Keratinocyte (primary cell): ENCODE measurements around the gene EID3. TPM values are rescaled to one million over a fixed set of nuclear protein-coding genes. Genes with fewer than 3 reads are reported as not detected.
"Not testable (repeated sequence)": the region's sequence is repeated elsewhere in the genome, so short reads cannot be mapped to it uniquely, and the experiment has no call there.

Experiments used
- DNase-seq: peaks from one replicate; pipeline ENCODE4 v3.0.0-alpha.2; 2011; ENCODE audit warnings: low read depth, missing footprints, low spot score
- FAIRE-seq: peaks from 2 replicates; lab custom pipeline; 2011; peaks lifted over from hg19 to GRCh38; lab: Jason Lieb, UNC
- H2AFZ ChIP-seq: 2 replicates; pipeline ENCODE4 v1.6.0; 2012; ENCODE audit warnings: low read length, control low read depth, inconsistent platforms; ENCODE audit not compliant: control insufficient read depth
- H3K27ac ChIP-seq: 2 replicates; pipeline ENCODE4 v1.5.1; 2011; ENCODE audit warnings: low read length; ENCODE audit not compliant: control insufficient read depth, insufficient read depth
- H3K27me3 ChIP-seq: 3 replicates; pipeline ENCODE4 v1.6.0; 2011; ENCODE audit warnings: low read length; ENCODE audit not compliant: control insufficient read depth, insufficient read depth; ENCODE audit errors: extremely low read depth
- H3K36me3 ChIP-seq, 2 experiments: 2 replicates in 1 of 2; 3 replicates in 1 of 2; pipeline ENCODE4 v1.5.1; 2011; ENCODE audit warnings: low read length in 2 of 2, mild to moderate bottlenecking in 1 of 2; ENCODE audit not compliant: control insufficient read depth in 2 of 2, insufficient read depth in 2 of 2; ENCODE audit errors: extremely low read depth in 1 of 2
- H3K4me1 ChIP-seq: 3 replicates; pipeline ENCODE4 v1.5.1; 2011; ENCODE audit warnings: low read length; ENCODE audit not compliant: control insufficient read depth, insufficient read depth; ENCODE audit errors: extremely low read depth
- H3K4me2 ChIP-seq: 3 replicates; pipeline ENCODE4 v1.6.0; 2011; ENCODE audit warnings: low read depth, low read length; ENCODE audit not compliant: control insufficient read depth, insufficient read depth; ENCODE audit errors: extremely low read depth
- H3K4me3 ChIP-seq, 3 experiments: fragments of 200-600 bp in 1 of 3; sonication (generic) in 1 of 3; 2 replicates in 2 of 3; 3 replicates in 1 of 3; pipeline ENCODE4 v1.5.1; 2011 to 2016; ENCODE audit warnings: low read length in 3 of 3, mild to moderate bottlenecking in 3 of 3, control low read depth in 2 of 3, inconsistent platforms in 1 of 3, low read depth in 1 of 3, mixed read lengths in 1 of 3, mixed run types in 1 of 3, moderate library complexity in 1 of 3; ENCODE audit not compliant: control insufficient read depth in 2 of 3, insufficient read depth in 2 of 3; ENCODE audit errors: extremely low read depth in 1 of 3
- H3K79me2 ChIP-seq: 2 replicates; pipeline ENCODE4 v1.6.0; 2012; ENCODE audit warnings: low read length; ENCODE audit not compliant: control insufficient read depth, insufficient read depth
- H3K9ac ChIP-seq: 3 replicates; pipeline ENCODE4 v1.6.0; 2011; ENCODE audit warnings: low read length; ENCODE audit not compliant: control insufficient read depth, insufficient read depth; ENCODE audit errors: extremely low read depth
- H3K9me1 ChIP-seq: 3 replicates; pipeline ENCODE4 v1.6.0; 2011; ENCODE audit warnings: low read length; ENCODE audit not compliant: control insufficient read depth, insufficient read depth; ENCODE audit errors: extremely low read depth
- H3K9me3 ChIP-seq: 2 replicates; pipeline ENCODE4 v1.5.1; 2012; ENCODE audit warnings: low read depth, low read length; ENCODE audit not compliant: control insufficient read depth
- H4K20me1 ChIP-seq: 3 replicates; pipeline ENCODE4 v1.6.0; 2011; ENCODE audit warnings: low read length; ENCODE audit not compliant: control insufficient read depth, insufficient read depth; ENCODE audit errors: extremely low read depth
- CTCF ChIP-seq, 3 experiments: IDR thresholded peaks in 1 of 3; conservative IDR thresholded peaks in 1 of 3; optimal IDR thresholded peaks in 1 of 3; 2 replicates in 2 of 3; 3 replicates in 1 of 3; pipeline versions ENCODE3 to v1.5.1; 2011; ENCODE audit warnings: low read length in 3 of 3, mild to moderate bottlenecking in 3 of 3, moderate library complexity in 2 of 3, control low read depth in 1 of 3, inconsistent platforms in 1 of 3; ENCODE audit not compliant: insufficient read depth in 2 of 3; ENCODE audit errors: extremely low read depth in 1 of 3
- EZH2 ChIP-seq: IDR thresholded peaks from one replicate; pipeline ENCODE4 v1.6.1; 2012; ENCODE audit warnings: inconsistent platforms, mild to moderate bottlenecking, low read length, moderate library complexity
- dilution Hi-C: fragments of 300-500 bp; cut with MboI; formaldehyde crosslinking; loops from one replicate; pipeline ENCODE4 v1.7.0; 2020; ENCODE audit warnings: low sequenced_read_pairs; ENCODE audit not compliant: extremely low pct_ligation_motif_present
- polyA plus RNA-seq, 5 experiments: library from polyadenylated mRNA; depleted of rRNA in 3 of 5; stranded (reverse) in 3 of 5; stranded (forward) in 1 of 5; unstranded in 1 of 5; fragments of >200 nt; gene quantifications; 1 replicate in 1 of 5; 2 replicates in 3 of 5; 3 replicates in 1 of 5; pipeline versions ENCODE4 v1.2.1 to v1.2.3, GENCODE V29; 2011 to 2012; ENCODE audit warnings: missing spikeins in 2 of 5, low read depth in 1 of 5, low replicate concordance in 1 of 5

EID3 gene
- polyA plus RNA-seq, 1 donor (not counting 4 experiments of a cell fraction or from before 2014, with no cell fraction given): 1.8 TPM

GRCh38 chr12:104292872-104293794, 10.4 kb upstream of the EID3 start:
- Histone ChIP-seq H3K27ac (no peak overlapping the region), H4K20me1 (peaks cover 28% of the 10 kb centered on the region), H3K79me2 (peaks cover 92% of the 10 kb centered on the region), H3K4me1 (peaks cover 42% of the 10 kb centered on the region), H3K36me3 (peaks cover 15 to 47% of the 10 kb centered on the region in 2 experiments), H3K27me3 (no peaks in the 10 kb centered on the region), H3K9ac (no peak overlapping the region), H3K9me1 (no peaks in the 10 kb centered on the region), H2AFZ (no peak overlapping the region), H3K4me3 (no peak overlapping the region), H3K4me2 (no peak overlapping the region), H3K9me3 (no peaks in the 10 kb centered on the region)
- no peak for TF ChIP-seq EZH2
- TF ChIP-seq CTCF (optimal IDR thresholded peaks at IDR 0.05 in 1 of 3, IDR thresholded peaks at IDR 0.05 in 1 of 3, conservative IDR thresholded peaks at IDR 0.05 in 1 of 3; ENCODE audit: extremely low read depth in 1 of 3, insufficient read depth in 2 of 3, low read length in 3 of 3): no peak
- dilution Hi-C loops: no loop called here
- no peak for DNase-seq
- no peak for FAIRE-seq

- dilution Hi-C loops, H3K4me3 ChIP-seq: not testable (repeated sequence)
Measured at GRCh38 chr12:104294158-104294859, 9.2 kb upstream of the EID3 start.

More at GRCh38 chr12:104294158-104294859, 9.2 kb upstream of the EID3 start:
- Histone ChIP-seq H3K9ac (peak overlapping the region; percentile 4), H3K36me3 (peaks cover 15 to 40% of the 10 kb centered on the region in 2 experiments), H3K79me2 (peaks cover 92% of the 10 kb centered on the region), H4K20me1 (peaks cover 25% of the 10 kb centered on the region), H3K4me1 (peaks cover 39% of the 10 kb centered on the region), H3K4me2 (peak overlapping the region; percentile 0)
- H2AFZ ChIP-seq, H3K9me3 ChIP-seq, FAIRE-seq, DNase-seq, H3K27ac ChIP-seq, H3K9me1 ChIP-seq, H3K27me3 ChIP-seq: not testable (repeated sequence)
- peak in 2 of 3 experiments; percentile 18 to 28 for TF ChIP-seq CTCF (optimal IDR thresholded peaks at IDR 0.05 in 1 of 3, IDR thresholded peaks at IDR 0.05 in 1 of 3, conservative IDR thresholded peaks at IDR 0.05 in 1 of 3; ENCODE audit: extremely low read depth in 1 of 3, insufficient read depth in 2 of 3, low read length in 3 of 3)
